Activated naive CD4-positive, alpha-beta T cell treated with anti-CD3 and anti-CD28 coated beads, Interleukin-2, amount 10 ng/mL, durations not matched to agents 7 days and 5 days (primary cell): ENCODE measurements around the gene SORCS1.
"Not testable (repeated sequence)": the region's sequence is repeated elsewhere in the genome, so short reads cannot be mapped to it uniquely, and the experiment has no call there.

Experiments
- CTCF ChIA-PET: fragments of 350-600 bp; sonication (Branson Sonifier 250); formaldehyde crosslinking; loops from one replicate; lab custom pipeline; 2021; ENCODE audit warnings: antibody characterized with exemption; lab: Charles Lee
- DNase-seq: peaks from one replicate; pipeline ENCODE4 v3.0.0-alpha.2; 2020
- H3K27ac Mint-ChIP-seq: one replicate; pipeline ENCODE4 v1.8.0; 2021; ENCODE audit warnings: mild to moderate bottlenecking, moderate library complexity, mixed read lengths
- H3K27me3 Mint-ChIP-seq: one replicate; pipeline ENCODE4 v1.8.0; 2021; ENCODE audit warnings: mild to moderate bottlenecking, mixed read lengths
- H3K36me3 Mint-ChIP-seq: one replicate; pipeline ENCODE4 v1.8.0; 2021; ENCODE audit warnings: mixed read lengths
- H3K4me1 Mint-ChIP-seq: one replicate; pipeline ENCODE4 v1.8.0; 2021; ENCODE audit warnings: mixed read lengths
- H3K4me3 Mint-ChIP-seq: one replicate; pipeline ENCODE4 v1.8.0; 2021; ENCODE audit warnings: mild to moderate bottlenecking, moderate library complexity, mixed read lengths
- H3K9me3 Mint-ChIP-seq: one replicate; pipeline ENCODE4 v1.8.0; 2021; ENCODE audit warnings: mixed read lengths

The SORCS1 gene

DNA sequence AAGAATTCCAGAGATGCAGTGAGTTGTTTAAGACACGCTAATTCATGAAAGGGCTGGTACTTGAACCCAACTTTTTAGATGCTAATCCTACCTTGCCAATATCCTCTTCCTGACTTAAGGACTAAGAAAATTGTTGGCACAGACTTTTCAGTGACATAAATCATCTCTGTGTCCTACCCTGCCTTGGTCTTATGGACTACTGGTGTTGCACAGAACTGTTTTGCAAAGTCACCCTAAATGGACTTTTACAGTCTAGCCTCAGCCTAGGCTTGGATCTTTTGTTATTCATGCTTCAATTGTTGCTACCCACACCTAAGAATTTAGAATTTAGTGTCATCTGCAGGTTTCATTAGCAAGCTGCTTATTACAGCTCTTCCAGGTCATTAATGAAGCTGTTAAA, 112.7 kb downstream of the SORCS1 start:
- Mint-ChIP-seq H3K9me3 (peaks cover 6% of the 10 kb centered on the region), H3K4me1 (no peaks in the 10 kb centered on the region), H3K36me3 (no peaks in the 10 kb centered on the region), H3K27ac (no peak overlapping the region), H3K27me3 (no peaks in the 10 kb centered on the region), H3K4me3 (no peak overlapping the region)
- DNase-seq: no peak
- CTCF ChIA-PET: no interaction called here

DNA sequence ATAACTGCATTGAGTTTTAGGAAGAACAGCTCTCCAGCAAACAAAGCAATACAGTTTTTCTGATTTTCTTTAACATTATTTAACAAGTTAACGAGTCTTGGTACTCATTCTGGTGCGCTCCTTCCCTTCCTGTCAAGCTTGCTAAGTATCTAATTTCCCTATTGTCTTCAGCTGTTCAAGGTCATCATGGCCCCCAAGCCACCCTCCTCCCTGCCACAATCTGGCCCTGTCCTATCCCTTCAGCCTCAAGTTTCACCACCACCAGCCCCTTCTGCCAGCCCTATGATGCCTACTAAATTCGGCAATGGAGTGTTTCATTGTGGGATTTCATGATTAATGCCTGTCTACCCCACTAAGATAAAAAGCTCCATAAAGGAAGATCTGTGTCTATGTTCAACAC, 121.0 kb downstream of the SORCS1 start:
- H3K9me3 Mint-ChIP-seq: peaks cover 17% of the 10 kb centered on the region
- H3K36me3 Mint-ChIP-seq: no peaks in the 10 kb centered on the region
- H3K4me1 Mint-ChIP-seq: no peaks in the 10 kb centered on the region
- no peak for DNase-seq
- CTCF ChIA-PET: no interaction called here
- H3K4me3 Mint-ChIP-seq: no peak overlapping the region
- no peaks in the 10 kb centered on the region for H3K27me3 Mint-ChIP-seq
- H3K27ac Mint-ChIP-seq: no peak overlapping the region

DNA sequence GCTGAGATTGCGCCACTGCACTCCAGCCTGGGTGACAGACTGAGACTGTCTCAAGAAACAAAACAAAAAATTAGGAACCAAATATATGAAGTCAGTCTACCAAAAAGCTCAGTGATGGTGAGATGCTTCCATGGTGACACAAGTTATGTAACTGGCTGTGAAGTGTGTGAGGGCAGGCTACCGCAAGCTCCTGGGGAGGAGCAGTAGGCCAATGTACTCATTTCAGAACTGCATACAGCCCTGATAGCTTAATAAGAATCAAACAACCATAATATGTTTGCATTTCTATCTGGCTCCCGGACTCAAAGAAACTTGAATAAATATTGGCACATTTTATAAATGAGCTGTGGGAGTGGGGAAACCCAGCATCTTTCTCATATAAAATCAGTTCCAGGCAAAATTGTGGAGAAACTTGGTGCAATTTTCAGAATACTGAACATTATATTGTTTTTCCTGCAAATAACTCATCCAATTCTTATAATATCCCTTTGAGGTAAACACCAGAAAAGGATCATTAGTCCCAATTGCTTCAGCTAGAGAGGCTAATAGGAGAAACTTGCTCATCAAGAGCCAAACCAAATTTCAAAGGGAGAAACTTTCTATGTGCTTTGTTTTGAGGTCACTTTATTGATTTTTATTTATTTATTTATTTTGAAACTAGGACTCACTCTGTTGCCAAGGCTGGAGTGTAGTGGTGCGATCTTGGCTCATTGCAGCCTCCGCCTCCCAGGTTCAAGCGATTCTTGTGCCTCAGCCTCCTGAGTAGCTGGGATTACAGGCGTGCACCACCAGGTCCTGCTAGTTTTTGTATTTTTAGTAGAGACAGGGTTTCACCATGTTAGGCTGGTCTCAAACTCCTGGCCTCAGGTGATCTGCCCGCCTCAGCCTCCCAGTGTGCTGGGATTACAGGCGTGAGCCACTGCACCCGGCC, 127.0 kb downstream of the SORCS1 start:
- H3K4me3 Mint-ChIP-seq: no peak overlapping the region
- DNase-seq: no peak
- H3K27ac Mint-ChIP-seq: no peak overlapping the region
- peaks cover 13% of the 10 kb centered on the region for H3K9me3 Mint-ChIP-seq
- CTCF ChIA-PET: no interaction called here
- H3K27me3 Mint-ChIP-seq: no peaks in the 10 kb centered on the region
- H3K36me3 Mint-ChIP-seq: no peaks in the 10 kb centered on the region
- H3K4me1 Mint-ChIP-seq: no peaks in the 10 kb centered on the region

DNA sequence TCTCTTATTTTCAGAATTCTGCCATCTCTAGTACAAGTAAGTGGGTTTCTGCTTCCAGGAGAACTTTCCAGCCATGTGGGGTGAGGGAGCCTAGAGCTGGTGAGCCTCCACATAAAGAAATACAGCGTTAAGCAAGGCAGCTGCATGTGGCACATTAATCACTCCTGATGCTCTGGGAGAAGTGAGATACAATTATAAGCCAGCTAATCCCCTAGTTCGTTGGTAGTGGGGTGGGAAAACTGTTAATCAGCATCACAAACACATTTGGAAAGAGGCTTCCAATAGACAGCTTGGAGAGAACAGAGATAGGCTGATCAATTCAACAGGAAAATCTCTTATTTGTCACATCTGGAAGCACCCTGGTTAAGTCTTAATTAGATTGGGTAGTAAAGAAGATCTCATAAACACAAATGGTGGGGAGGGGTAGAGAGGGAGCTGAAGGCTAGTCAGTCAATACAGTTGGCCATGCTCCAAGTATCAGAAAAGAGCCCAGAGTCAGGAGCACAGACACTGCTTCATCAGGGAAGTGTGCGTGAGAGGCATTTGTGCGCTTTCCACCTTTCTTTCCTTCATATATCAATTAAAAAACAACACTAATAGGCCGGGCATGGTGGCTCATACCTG, 130.6 kb downstream of the SORCS1 start:
- no peak overlapping the region for H3K4me3 Mint-ChIP-seq
- CTCF ChIA-PET: no interaction called here
- no peaks in the 10 kb centered on the region for H3K27me3 Mint-ChIP-seq
- no peak for DNase-seq
- no peaks in the 10 kb centered on the region for H3K36me3 Mint-ChIP-seq
- no peak overlapping the region for H3K27ac Mint-ChIP-seq
- H3K4me1 Mint-ChIP-seq: no peaks in the 10 kb centered on the region
- peaks cover 8% of the 10 kb centered on the region for H3K9me3 Mint-ChIP-seq

DNA sequence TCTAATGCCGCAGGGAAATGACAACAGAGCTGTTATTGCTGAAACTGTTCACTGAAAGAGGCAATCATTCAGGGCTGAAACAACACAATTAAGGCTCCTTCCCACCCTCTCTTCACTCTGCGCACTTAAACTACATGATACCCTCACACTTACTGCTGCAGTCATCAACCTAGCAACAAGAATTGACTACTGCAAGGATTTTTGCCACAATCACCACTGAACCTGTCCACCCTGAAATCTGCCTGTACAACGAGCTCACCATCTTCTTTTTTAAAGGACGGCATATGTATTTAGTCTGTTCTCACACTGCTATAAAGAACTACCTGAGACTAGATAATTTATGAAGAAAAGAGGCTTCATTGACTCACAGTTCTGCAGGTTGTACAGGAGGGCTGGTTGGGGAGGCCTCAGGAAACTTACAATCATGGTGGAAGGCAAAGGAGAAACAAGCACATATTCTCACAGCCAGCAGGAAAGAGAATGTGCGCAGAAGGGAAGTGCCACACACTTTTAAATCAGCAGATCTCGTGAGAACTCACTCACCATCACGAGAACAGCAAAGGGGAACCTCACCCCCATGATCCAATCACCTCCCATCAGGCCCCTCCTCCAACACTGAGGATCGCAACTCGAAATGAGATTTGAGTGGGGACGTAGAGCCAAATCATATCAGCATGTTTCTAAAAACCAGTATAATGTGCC, 131.7 kb downstream of the SORCS1 start:
- H3K9me3 Mint-ChIP-seq: peaks cover 8% of the 10 kb centered on the region
- no peaks in the 10 kb centered on the region for H3K4me1 Mint-ChIP-seq
- no peaks in the 10 kb centered on the region for H3K36me3 Mint-ChIP-seq
- no peaks in the 10 kb centered on the region for H3K27me3 Mint-ChIP-seq
- H3K4me3 Mint-ChIP-seq: no peak overlapping the region
- H3K27ac Mint-ChIP-seq: no peak overlapping the region
- CTCF ChIA-PET: no interaction called here
- no peak for DNase-seq

DNA sequence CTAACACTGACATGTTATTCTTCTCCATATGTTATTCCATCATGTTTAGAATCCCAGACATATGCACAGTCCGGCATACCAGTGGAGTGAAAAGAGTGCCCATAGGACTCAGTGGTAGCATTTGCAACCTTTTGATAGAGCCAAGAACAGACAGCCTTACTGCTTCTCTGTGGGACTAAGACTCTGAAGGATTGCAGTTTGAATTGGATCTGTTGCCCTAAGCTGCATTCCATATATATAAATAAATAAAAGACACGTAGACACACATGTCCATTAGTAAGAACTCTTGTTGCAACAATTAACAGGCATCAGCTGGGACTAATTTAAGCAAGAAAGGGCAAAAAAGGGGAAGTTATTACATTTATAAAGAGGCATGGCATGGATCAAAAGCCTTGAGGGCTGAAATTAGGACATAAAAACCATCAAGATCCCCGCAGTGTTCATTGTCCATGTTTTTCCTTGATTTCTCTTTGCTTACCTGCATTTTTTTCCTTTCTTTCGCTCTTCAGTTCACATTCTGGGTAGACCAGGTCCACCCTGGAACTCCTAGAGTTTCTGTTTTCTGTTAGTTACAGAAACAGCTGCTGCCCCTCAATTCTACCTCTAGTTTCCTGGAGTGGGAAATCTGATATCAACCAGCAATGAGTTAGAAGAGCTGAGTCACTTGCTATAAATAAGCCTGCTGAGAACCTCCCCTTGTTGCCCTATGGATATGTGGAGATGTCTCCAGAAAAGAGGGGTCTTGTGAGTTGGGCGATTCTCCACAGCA, 132.4 kb downstream of the SORCS1 start:
- no peak overlapping the region for H3K4me3 Mint-ChIP-seq
- H3K9me3 Mint-ChIP-seq: peaks cover 8% of the 10 kb centered on the region
- H3K27me3 Mint-ChIP-seq: no peaks in the 10 kb centered on the region
- no peak for DNase-seq
- CTCF ChIA-PET: no interaction called here
- no peaks in the 10 kb centered on the region for H3K4me1 Mint-ChIP-seq
- no peak overlapping the region for H3K27ac Mint-ChIP-seq
- H3K36me3 Mint-ChIP-seq: no peaks in the 10 kb centered on the region

DNA sequence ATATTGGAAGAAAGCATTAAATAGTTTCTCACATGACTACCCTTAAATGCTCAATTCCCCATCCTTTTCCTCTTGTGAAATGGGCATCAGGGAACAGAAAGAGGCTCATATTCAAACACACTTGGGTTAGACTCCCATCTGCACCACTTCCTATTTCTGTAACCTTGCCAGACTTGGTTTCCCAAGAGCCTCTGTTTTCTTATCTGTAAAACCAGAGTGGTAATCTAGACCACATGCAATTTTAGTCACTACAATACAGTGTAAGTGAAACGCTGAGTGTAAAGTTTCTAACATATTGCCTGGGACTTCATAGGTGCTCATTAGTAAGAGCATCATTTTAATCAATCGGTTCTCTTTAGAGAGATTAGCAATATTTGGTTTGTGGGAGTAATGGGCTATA, 136.3 kb downstream of the SORCS1 start:
- CTCF ChIA-PET: no interaction called here
- Mint-ChIP-seq H3K4me1 (no peaks in the 10 kb centered on the region), H3K36me3 (no peaks in the 10 kb centered on the region), H3K27me3 (no peaks in the 10 kb centered on the region), H3K9me3 (peaks cover 2% of the 10 kb centered on the region), H3K27ac (no peak overlapping the region), H3K4me3 (no peak overlapping the region)
- no peak for DNase-seq

DNA sequence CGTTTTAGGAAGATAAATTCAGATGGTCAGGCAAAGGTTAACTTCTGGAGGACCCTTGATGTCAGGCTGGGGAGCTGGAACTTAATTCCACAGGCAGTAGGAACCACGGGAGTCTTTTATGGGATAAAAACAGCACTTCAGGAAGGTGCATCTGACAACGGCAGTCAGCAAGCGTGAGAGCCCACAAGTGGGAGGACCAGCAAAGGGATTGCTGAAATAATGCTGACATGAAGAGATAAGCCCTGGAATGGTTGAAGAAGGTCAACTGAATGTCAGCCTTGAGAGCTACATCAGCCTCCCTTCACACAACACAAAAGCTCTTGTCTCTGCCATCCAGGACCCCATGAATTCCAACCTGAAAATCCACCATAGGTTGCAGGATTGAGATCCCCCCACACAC, 138.8 kb downstream of the SORCS1 start:
- H3K36me3 Mint-ChIP-seq: no peaks in the 10 kb centered on the region
- H3K4me3 Mint-ChIP-seq: no peak overlapping the region
- no peak for DNase-seq
- H3K27me3 Mint-ChIP-seq: no peaks in the 10 kb centered on the region
- no peak overlapping the region for H3K27ac Mint-ChIP-seq
- peaks cover 2% of the 10 kb centered on the region for H3K9me3 Mint-ChIP-seq
- H3K4me1 Mint-ChIP-seq: no peaks in the 10 kb centered on the region
- CTCF ChIA-PET: no interaction called here

DNA sequence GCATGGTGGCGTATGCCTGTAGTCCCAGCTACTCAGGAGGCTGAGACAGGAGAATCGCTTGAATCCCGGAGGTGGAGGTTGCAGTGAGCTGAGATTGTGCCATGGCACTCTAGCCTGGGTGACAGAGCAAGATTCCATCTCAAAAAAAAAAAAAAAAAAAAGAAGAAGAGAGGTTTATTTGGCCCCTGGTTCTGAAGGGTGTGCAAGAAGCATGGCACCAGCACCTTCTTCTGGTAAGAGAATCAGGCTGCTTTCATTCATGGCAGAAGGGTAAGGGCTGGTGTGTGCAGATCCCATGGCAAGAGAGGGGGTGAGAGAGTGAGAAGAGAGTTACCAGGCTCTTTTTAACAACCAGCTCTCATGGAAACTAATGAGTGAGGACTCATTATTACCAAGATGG, 140.5 kb downstream of the SORCS1 start:
- H3K4me1 Mint-ChIP-seq, CTCF ChIA-PET, H3K27ac Mint-ChIP-seq, DNase-seq, H3K4me3 Mint-ChIP-seq, H3K36me3 Mint-ChIP-seq, H3K27me3 Mint-ChIP-seq, H3K9me3 Mint-ChIP-seq: not testable (repeated sequence)

DNA sequence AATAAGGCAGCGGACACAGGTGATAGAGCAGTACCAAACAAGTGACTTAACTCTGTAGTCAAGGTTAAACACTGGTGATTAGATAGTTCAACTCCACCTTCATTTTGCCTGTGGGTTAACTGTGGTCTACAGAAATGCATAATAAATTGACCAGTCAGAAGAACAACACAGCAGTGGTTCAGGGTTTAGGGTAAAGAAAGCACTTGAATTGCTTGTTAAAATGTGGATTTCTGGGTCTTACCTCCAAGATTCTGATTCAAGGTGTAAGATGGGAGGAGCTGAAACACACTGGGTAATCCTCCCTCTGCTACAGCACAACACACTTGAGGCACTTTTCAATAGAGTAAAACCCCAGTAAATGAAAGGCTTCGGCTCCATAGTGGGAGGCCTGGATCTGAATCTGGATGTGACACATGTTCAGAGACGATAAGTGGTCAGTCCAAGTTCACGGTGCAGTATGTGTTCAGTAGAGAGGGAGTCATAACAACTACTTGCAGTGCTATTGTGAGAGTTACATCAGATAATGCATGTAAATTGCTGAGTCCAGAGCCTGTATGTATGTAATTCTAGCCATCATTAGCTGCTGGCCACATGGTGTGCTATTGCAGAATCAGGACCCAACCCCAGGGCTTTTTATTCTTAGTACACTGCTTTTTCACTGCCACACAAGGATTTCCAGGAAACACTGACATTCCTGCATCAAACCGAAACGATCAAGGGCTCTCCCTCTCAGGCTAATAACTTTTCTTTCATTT, 141.7 kb downstream of the SORCS1 start:
- Mint-ChIP-seq H3K27me3 (no peaks in the 10 kb centered on the region), H3K4me1 (no peaks in the 10 kb centered on the region), H3K9me3 (peaks cover 2% of the 10 kb centered on the region), H3K36me3 (no peaks in the 10 kb centered on the region), H3K27ac (no peak overlapping the region), H3K4me3 (no peak overlapping the region)
- DNase-seq: no peak
- CTCF ChIA-PET: interaction anchor here (0.6 kb wide), 1 partner anchor 8 kb away, joined by 3 read pairs; no protein-coding TSS in a partner anchor

DNA sequence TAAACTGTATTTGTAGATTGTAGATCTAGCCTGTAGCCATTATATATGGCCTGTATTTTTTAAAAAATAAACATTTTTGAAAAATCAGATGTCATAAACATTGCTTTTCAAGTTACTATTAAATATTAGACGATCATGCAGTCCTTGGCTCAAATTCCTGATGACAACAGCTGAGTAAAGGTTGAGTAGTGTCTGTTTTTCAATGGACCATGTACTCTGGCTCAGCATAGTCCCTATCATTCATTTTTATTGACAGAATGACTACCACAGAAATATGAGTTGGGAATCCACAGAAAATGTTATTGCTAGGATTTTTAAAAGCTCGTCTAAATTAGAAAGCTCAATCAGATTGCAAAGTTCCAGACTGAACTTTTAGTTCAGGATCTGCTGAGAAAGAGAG, 145.4 kb downstream of the SORCS1 start:
- Mint-ChIP-seq H3K27me3 (no peaks in the 10 kb centered on the region), H3K36me3 (no peaks in the 10 kb centered on the region), H3K4me1 (no peaks in the 10 kb centered on the region), H3K4me3 (no peak overlapping the region), H3K27ac (no peak overlapping the region), H3K9me3 (peaks cover 2% of the 10 kb centered on the region)
- CTCF ChIA-PET: no interaction called here
- DNase-seq: no peak

DNA sequence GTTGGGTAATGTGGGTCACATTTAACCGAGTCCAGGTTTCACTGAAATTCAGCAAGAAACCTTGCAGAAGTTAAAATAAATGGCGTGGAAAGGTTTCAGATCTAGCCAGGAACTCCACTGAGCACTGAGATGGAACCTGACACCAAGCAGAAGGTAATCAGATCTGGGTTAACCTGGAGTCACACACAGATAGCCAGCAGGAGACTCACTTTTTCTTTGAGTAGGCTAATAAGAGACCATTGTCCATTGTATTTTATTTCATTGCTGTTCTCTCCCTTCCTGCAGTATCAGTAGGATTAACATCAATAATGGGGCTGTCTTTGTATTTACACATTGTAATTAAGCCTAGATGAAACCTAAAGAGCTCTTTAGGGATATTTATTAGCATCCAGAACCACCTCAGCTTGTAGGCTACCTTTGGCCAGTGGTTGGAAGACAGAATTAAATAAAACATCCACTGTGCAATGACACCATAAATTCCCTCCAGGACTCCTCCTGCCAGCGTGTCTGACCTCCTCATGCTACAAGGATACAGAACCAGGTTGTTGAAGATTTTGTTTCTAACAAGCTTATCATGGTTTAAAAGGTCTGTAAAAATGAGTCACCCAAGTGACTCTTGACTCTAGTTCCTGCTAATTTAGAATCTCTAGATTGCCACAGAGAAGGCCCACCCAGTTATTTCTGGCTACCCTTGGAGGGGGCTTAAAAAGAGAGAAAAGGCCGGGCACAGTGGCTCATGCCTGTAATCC, 151.1 kb downstream of the SORCS1 start:
- no peak overlapping the region for H3K4me3 Mint-ChIP-seq
- no peak for DNase-seq
- no peak overlapping the region for H3K27ac Mint-ChIP-seq
- CTCF ChIA-PET: no interaction called here
- H3K27me3 Mint-ChIP-seq: no peaks in the 10 kb centered on the region
- no peaks in the 10 kb centered on the region for H3K36me3 Mint-ChIP-seq
- H3K4me1 Mint-ChIP-seq: no peaks in the 10 kb centered on the region
- H3K9me3 Mint-ChIP-seq: no peaks in the 10 kb centered on the region

DNA sequence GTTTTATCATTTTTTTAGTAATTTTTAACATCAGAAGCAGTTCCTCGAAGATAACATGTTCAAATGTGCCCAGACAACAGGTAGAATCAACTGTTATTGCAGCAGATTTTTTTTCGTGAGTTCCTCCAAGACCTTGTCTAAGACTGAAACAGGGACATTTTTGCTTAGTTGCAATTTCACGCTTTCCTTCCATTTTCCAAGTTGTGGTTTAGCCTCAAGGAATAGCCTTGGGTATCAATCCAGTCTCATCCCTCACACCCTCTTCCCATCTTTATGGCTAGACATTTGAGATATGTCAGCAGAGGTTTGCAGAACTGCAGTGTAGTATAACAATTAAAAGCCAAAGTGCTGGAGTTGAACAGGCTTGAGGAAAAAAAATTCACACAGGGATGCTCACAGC, 152.5 kb downstream of the SORCS1 start:
- no peak for DNase-seq
- Mint-ChIP-seq H3K4me3 (no peak overlapping the region), H3K4me1 (no peaks in the 10 kb centered on the region), H3K9me3 (peaks cover 2% of the 10 kb centered on the region), H3K27me3 (no peaks in the 10 kb centered on the region), H3K27ac (no peak overlapping the region), H3K36me3 (no peaks in the 10 kb centered on the region)
- CTCF ChIA-PET: no interaction called here
